ENCODE results near the gene KLHL21.
"Not testable (repeated sequence)": the region's sequence is repeated elsewhere in the genome, so short reads cannot be mapped to it uniquely, and the experiment has no call there.

Gene KLHL21

GRCh38 chr1:6624710-6625583 is 22.3 kb upstream of the KLHL21 start, which contains the start of gene THAP3:
TSS of gene THAP3 (plus strand) at chr1:6624868. CDS start at chr1:6625219, 351 bp downstream.
- peak; percentile 41 for DNase-seq

- DNase-seq: no peak
Measured at GRCh38 chr1:6623269-6623965, 20.7 kb upstream of the KLHL21 start.

GRCh38 chr1:6622396-6623152 is 19.9 kb upstream of the KLHL21 start:
- DNase-seq: no peak

GRCh38 chr1:6621429-6622391 is 19.0 kb upstream of the KLHL21 start:
- no peak for DNase-seq

GRCh38 chr1:6619045-6619444 is 16.4 kb upstream of the KLHL21 start:
- DNase-seq: no peak

- DNase-seq: no peak
Measured at GRCh38 chr1:6614929-6615785, 12.5 kb upstream of the KLHL21 start.

- no peak for DNase-seq
Measured at GRCh38 chr1:6614019-6614928, 11.6 kb upstream of the KLHL21 start.

GRCh38 chr1:6613361-6614018 is 10.8 kb upstream of the KLHL21 start, which contains the start of gene PHF13:
TSS of gene PHF13 (plus strand) at chr1:6613731. CDS start at chr1:6614067, 336 bp downstream.
- DNase-seq: peak; percentile 92

- DNase-seq: peak; percentile 27
Measured at GRCh38 chr1:6612641-6613360, 10.1 kb upstream of the KLHL21 start.

- no peak for DNase-seq
Measured at GRCh38 chr1:6603915-6604558, 1.4 kb upstream of the KLHL21 start.

- peak; percentile 51 for DNase-seq
Measured at GRCh38 chr1:6603238-6603914, 707 bp upstream of the KLHL21 start.

- DNase-seq: no peak
Measured at GRCh38 chr1:6601923-6602668, 573 bp downstream of the KLHL21 start.

GRCh38 chr1:6601049-6601922 is 1.4 kb downstream of the KLHL21 start:
- DNase-seq: peak; percentile 42

- DNase-seq: no peak
Measured at GRCh38 chr1:6600410-6601048, 2.1 kb downstream of the KLHL21 start.

GRCh38 chr1:6599991-6600390 is 2.7 kb downstream of the KLHL21 start:
- DNase-seq: not testable (repeated sequence)
